ENCODE results near the gene GMFB. TPM values are rescaled to one million over a fixed set of nuclear protein-coding genes. Genes with fewer than 3 reads are reported as not detected.

GMFB gene
- 53.8 TPM for total RNA-seq (2021; ENCODE audit: unreplicated experiment)
- 14.7 and 17.5 TPM in 2 replicates for polyA plus RNA-seq (2012)
- percentile 94 among the genes with signal in this experiment for Bru-seq, nascent RNA
- BruChase-seq, experiment 1, labeled RNA remaining after a 6-hour chase, result percentile 98 among the genes with signal in this experiment
- BruChase-seq, experiment 2, labeled RNA remaining after a 2-hour chase, result percentile 96 among the genes with signal in this experiment
- long read RNA-seq, full-length matches to known transcripts, result 75 of 91 reads
- long read RNA-seq, partial matches to known transcripts, result 3 of 91 reads
- long read RNA-seq, other reads (novel, unspliced or antisense), result 13 of 91 reads

DNA sequence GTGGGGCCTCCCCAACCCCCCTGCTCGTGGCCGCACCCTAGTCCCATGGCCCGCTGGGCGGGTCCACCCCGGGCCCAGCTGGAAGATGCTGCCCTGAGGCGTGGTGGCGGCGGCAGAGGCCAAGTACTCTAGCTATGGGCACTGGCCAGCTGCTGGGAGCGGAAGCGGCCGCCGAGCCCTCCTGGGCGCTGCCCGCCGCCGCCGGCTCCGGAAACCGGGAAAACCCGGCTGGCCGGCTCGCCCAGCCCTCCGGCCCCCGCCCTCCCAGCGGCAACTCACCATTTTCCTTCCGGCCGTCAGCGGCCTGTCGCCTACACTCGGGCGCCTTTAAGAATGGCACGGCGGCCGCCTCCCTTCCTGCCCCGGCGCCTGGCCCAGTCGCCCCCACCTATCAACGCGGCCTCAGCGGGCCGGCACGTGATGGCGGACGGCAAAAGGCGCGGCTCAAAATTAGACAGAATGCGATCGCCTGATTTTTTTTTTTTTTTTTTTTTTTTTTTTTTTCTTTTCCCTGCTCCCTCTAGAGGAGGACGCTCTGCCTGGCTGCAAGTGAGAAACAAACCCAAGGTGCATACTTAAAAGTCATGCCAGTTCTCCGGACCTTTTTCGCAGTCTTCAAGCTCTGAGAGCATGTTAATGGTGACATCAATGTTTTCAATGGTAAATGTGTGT lies at the start of gene GMFB:
Gene GMFB (minus strand): TSS at position 335 of the 672 bp plus-strand sequence. CDS start 53 bp downstream, at position 282.
- Histone ChIP-seq H3K27ac (ENCODE audit: low read depth, low read length) (peak within 1 kb of the TSS; percentile 96), H4K20me1 (ENCODE audit: insufficient read depth) (0 out of 2 replicates have a peak, but pooled peaks cover 4% of the 10 kb centered on the region), H3K9me2 (ENCODE audit: insufficient read depth) (no peaks in the 10 kb centered on the region), H3K4me3 (replicated peaks in 1 of 2; ENCODE audit: low read depth in 1 of 2, low read length in 2 of 2) (peak within 1 kb of the TSS; percentile 87 to 94), H3K36me3 (ENCODE audit: control insufficient read depth in 1 of 2, insufficient read depth in 2 of 2, low read length in 2 of 2) (no peaks in the 10 kb centered on the region; a peak in 1 of 4 replicates), H3K4me2 (ENCODE audit: low read length) (peak within 1 kb of the TSS; percentile 87), H3K4me1 (ENCODE audit: control insufficient read depth in 1 of 2, insufficient read depth in 2 of 2, low read length in 2 of 2) (peaks cover 21 to 38% of the 10 kb centered on the region in 2 experiments), H3K9me3 (ENCODE audit: control insufficient read depth in 1 of 2, insufficient read depth in 1 of 2, low read depth in 1 of 2, low read length in 2 of 2) (no peaks in the 10 kb centered on the region), H2AFZ (ENCODE audit: low read depth, low read length, poor library complexity, severe bottlenecking) (peak within 1 kb of the TSS; percentile 89), H3K9ac (ENCODE audit: low read length) (peak within 1 kb of the TSS; percentile 81), H3K79me2 (ENCODE audit: insufficient read depth, low read length) (peaks cover 48% of the 10 kb centered on the region), H3K27me3 (ENCODE audit: insufficient read depth, low read length) (no peaks in the 10 kb centered on the region)
- ATAC-seq (peak; percentile 91), DNase-seq (ENCODE audit: low read depth, low spot score) (peak; percentile 86)
- no TSS peak for BruUV-seq (replicated peaks)
- RAD21 ChIA-PET (ENCODE audit: low non-redundant PET in 1 of 2, low total read pairs in 2 of 2, uncharacterized antibody in 2 of 2, unreplicated experiment in 2 of 2), result interaction anchor here in 1 of 2 experiments (0.7 kb wide), 1 partner anchor 1119 kb away, joined by 7 read pairs; no protein-coding TSS in a partner anchor
- POLR2A ChIA-PET, result interaction anchor here (0.8 to 3.6 kb wide), 2 partner anchors 20 to 21 kb away, joined by 4 to 16 read pairs; partner anchors contain the start of gene CGRRF1
- CTCF ChIA-PET, result interaction anchor here (0.9 to 1.5 kb wide), 5 partner anchors 21 to 317 kb away, joined by 3 read pairs; partner anchors contain the start of gene CGRRF1
- intact Hi-C loops (cut with micrococcal nuclease), result loop anchor here (5.0 kb wide), 1 partner anchor 284 kb away; no protein-coding TSS in a partner anchor
- TF ChIP-seq SIN3A (IDR thresholded peaks at IDR 0.05; ENCODE audit: low read depth), result peak; percentile 65
- peak; percentile 81 for TF ChIP-seq YY1 (IDR thresholded peaks at IDR 0.05; ENCODE audit: extremely low read depth, insufficient replicate concordance, low read depth, low read length)
- TF ChIP-seq SP1 (IDR thresholded peaks at IDR 0.05; ENCODE audit: low read depth), result peak; percentile 90
- TF ChIP-seq ZFX (IDR thresholded peaks at IDR 0.05), result peak; percentile 84
- peak; percentile 77 for TF ChIP-seq POLR2AphosphoS5 (IDR thresholded peaks at IDR 0.05; ENCODE audit: low read depth, low read length)
- peak; percentile 28; the same call in 1 of the 2 replicates for TF ChIP-seq RAD21 (IDR thresholded peaks at IDR 0.05; ENCODE audit: low read depth)
- TF ChIP-seq, protein P1, sequence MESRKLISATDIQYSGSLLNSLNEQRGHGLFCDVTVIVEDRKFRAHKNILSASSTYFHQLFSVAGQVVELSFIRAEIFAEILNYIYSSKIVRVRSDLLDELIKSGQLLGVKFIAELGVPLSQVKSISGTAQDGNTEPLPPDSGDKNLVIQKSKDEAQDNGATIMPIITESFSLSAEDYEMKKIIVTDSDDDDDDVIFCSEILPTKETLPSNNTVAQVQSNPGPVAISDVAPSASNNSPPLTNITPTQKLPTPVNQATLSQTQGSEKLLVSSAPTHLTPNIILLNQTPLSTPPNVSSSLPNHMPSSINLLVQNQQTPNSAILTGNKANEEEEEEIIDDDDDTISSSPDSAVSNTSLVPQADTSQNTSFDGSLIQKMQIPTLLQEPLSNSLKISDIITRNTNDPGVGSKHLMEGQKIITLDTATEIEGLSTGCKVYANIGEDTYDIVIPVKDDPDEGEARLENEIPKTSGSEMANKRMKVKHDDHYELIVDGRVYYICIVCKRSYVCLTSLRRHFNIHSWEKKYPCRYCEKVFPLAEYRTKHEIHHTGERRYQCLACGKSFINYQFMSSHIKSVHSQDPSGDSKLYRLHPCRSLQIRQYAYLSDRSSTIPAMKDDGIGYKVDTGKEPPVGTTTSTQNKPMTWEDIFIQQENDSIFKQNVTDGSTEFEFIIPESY (IDR thresholded peaks at IDR 0.05; ENCODE audit: extremely low read depth, insufficient replicate concordance, low read length), result peak; percentile 83
- no peak for TF ChIP-seq FOSL1 (IDR thresholded peaks at IDR 0.05; ENCODE audit: low read depth)
- TF ChIP-seq TCF7L2 (IDR thresholded peaks at IDR 0.05; ENCODE audit: borderline replicate concordance, extremely low read depth, insufficient read depth, insufficient read length), result peak; percentile 25
- TF ChIP-seq SRF (IDR thresholded peaks at IDR 0.05; ENCODE audit: low read depth), result peak; percentile 61; the same call in 1 of the 2 replicates
- TF ChIP-seq POLR2A (IDR thresholded peaks at IDR 0.05; ENCODE audit: borderline replicate concordance, extremely low read depth, insufficient read depth, insufficient read length), result peak; percentile 46
- TF ChIP-seq, protein P2, sequence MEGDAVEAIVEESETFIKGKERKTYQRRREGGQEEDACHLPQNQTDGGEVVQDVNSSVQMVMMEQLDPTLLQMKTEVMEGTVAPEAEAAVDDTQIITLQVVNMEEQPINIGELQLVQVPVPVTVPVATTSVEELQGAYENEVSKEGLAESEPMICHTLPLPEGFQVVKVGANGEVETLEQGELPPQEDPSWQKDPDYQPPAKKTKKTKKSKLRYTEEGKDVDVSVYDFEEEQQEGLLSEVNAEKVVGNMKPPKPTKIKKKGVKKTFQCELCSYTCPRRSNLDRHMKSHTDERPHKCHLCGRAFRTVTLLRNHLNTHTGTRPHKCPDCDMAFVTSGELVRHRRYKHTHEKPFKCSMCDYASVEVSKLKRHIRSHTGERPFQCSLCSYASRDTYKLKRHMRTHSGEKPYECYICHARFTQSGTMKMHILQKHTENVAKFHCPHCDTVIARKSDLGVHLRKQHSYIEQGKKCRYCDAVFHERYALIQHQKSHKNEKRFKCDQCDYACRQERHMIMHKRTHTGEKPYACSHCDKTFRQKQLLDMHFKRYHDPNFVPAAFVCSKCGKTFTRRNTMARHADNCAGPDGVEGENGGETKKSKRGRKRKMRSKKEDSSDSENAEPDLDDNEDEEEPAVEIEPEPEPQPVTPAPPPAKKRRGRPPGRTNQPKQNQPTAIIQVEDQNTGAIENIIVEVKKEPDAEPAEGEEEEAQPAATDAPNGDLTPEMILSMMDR (IDR thresholded peaks at IDR 0.05 in 2 of 3, conservative IDR thresholded peaks at IDR 0.05 in 1 of 3; ENCODE audit: borderline replicate concordance in 1 of 3, insufficient read depth in 1 of 3, low read depth in 2 of 3, low read length in 2 of 3), result peak; percentile 23 to 66 (median 54); a peak in 5 of 6 replicates
- TF ChIP-seq CBX3 (IDR thresholded peaks at IDR 0.05; ENCODE audit: low read depth), result peak; percentile 92
- no peak for TF ChIP-seq EZH2 (IDR thresholded peaks at IDR 0.05)
- no peak; the same call in 1 of the 2 replicates for TF ChIP-seq JUND (IDR thresholded peaks at IDR 0.05)
- TF ChIP-seq EZH2phosphoT487 (IDR thresholded peaks at IDR 0.05; ENCODE audit: borderline replicate concordance), result no peak
- TF ChIP-seq, protein P3, sequence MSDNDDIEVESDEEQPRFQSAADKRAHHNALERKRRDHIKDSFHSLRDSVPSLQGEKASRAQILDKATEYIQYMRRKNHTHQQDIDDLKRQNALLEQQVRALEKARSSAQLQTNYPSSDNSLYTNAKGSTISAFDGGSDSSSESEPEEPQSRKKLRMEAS (IDR thresholded peaks at IDR 0.05), result peak; percentile 95
- TF ChIP-seq EGR1 (IDR thresholded peaks at IDR 0.05; ENCODE audit: low read depth), result peak; percentile 58
- TF ChIP-seq, protein P4, sequence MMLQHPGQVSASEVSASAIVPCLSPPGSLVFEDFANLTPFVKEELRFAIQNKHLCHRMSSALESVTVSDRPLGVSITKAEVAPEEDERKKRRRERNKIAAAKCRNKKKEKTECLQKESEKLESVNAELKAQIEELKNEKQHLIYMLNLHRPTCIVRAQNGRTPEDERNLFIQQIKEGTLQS (IDR thresholded peaks at IDR 0.05), result no peak
